Panc1 (cell line): ENCODE results near the gene UBE2L6. TPM values are rescaled to one million over a fixed set of nuclear protein-coding genes. Genes with fewer than 3 reads are reported as not detected.
A peak's percentile ranks its signal among the peaks of the same experiment; 100 is the strongest.

ENCODE experiments used
- ATAC-seq: fragments of 200-7000 bp; cut with Tn5 transposase; 2 replicates; pipeline ENCODE4 v1.9.1; 2020; ENCODE audit warnings: mild to moderate bottlenecking, moderate library complexity
- BruUV-seq: library from RNA; stranded (reverse); fragments of 400-500 nt; replicated peaks from 2 replicates; lab custom pipeline; 2021; lab: Mats Ljungman, UMichigan
- CTCF ChIA-PET: fragments of 300-600 bp; sonication (Branson Sonifier 250); formaldehyde crosslinking; loops from one replicate; lab custom pipeline; 2022; ENCODE audit warnings: antibody characterized with exemption; lab: Charles Lee
- POLR2A ChIA-PET: fragments of 300-600 bp; sonication (Branson Sonifier 250); formaldehyde crosslinking; loops from one replicate; lab custom pipeline; 2022; ENCODE audit warnings: antibody characterized with exemption; lab: Charles Lee
- DNase-seq: peaks from one replicate; pipeline ENCODE4 v3.0.0-alpha.2; 2010; ENCODE audit warnings: low read depth, low spot score
- H3K27ac ChIP-seq: 2 replicates; pipeline ENCODE4 v1.5.1; 2011; ENCODE audit warnings: mild to moderate bottlenecking, low read length, inconsistent platforms
- H3K27me3 ChIP-seq: fragments of 200-500 bp; sonication (Bioruptor generic); 2 replicates; pipeline ENCODE4 v1.6.0; 2014; ENCODE audit warnings: low read length, inconsistent platforms; ENCODE audit not compliant: control insufficient read depth, insufficient read depth
- H3K36me3 ChIP-seq: fragments of 200-500 bp; sonication (Bioruptor generic); 2 replicates; pipeline ENCODE4 v1.5.1; 2014; ENCODE audit warnings: inconsistent platforms, mild to moderate bottlenecking, low read length, moderate library complexity; ENCODE audit not compliant: control insufficient read depth, insufficient read depth
- H3K4me1 ChIP-seq: 2 replicates; pipeline ENCODE4 v1.5.1; 2011; ENCODE audit warnings: inconsistent platforms, mild to moderate bottlenecking, low read length, moderate library complexity; ENCODE audit not compliant: control insufficient read depth, insufficient read depth
- H3K4me3 ChIP-seq, 2 experiments: 2 replicates each; pipeline ENCODE4 v1.5.1; 2011 to 2012; ENCODE audit warnings: low read depth in 2 of 2, low read length in 2 of 2, mild to moderate bottlenecking in 2 of 2, inconsistent platforms in 1 of 2, moderate library complexity in 1 of 2
- H3K9me3 ChIP-seq: fragments of 200-500 bp; sonication (Bioruptor generic); 2 replicates; pipeline ENCODE4 v1.5.1; 2014; ENCODE audit warnings: low read depth, mild to moderate bottlenecking, inconsistent platforms, low read length, moderate library complexity; ENCODE audit not compliant: control insufficient read depth, insufficient read depth
- CTCF ChIP-seq: fragments of 450-650 bp; IDR thresholded peaks from 2 replicates; pipeline ENCODE4 v1.5.1; 2017; ENCODE audit warnings: mild to moderate bottlenecking
- POLR2AphosphoS5 ChIP-seq: IDR thresholded peaks from 2 replicates; pipeline ENCODE4 v1.6.1; 2012; ENCODE audit warnings: mild to moderate bottlenecking, low read depth, low read length, moderate library complexity
- REST ChIP-seq, 2 experiments: IDR thresholded peaks; 2 replicates each; pipeline ENCODE4 v1.6.1; 2011 to 2012; ENCODE audit warnings: low read depth in 2 of 2, control low read depth in 1 of 2, low read length in 1 of 2, mild to moderate bottlenecking in 1 of 2, moderate library complexity in 1 of 2; ENCODE audit not compliant: insufficient read depth in 1 of 2
- SIN3A ChIP-seq: IDR thresholded peaks from 2 replicates; pipeline ENCODE4 v1.6.1; 2012; ENCODE audit warnings: low read depth, mild to moderate bottlenecking, low read length, moderate library complexity, borderline replicate concordance; ENCODE audit not compliant: insufficient read depth
- TCF7L2 ChIP-seq: IDR thresholded peaks from 2 replicates; pipeline ENCODE4 v1.6.1; 2011; ENCODE audit warnings: mild to moderate bottlenecking, low read depth, low read length, inconsistent platforms
- in situ Hi-C: cut with HindIII; loops from 2 replicates; pipeline ENCODE4 v1.10.0; 2016; ENCODE audit warnings: low sequenced_read_pairs, low pct_unique_long_range_greater_than_20kb
- intact Hi-C: fragments of 100-400 bp; cut with micrococcal nuclease; formaldehyde crosslinking; loops from one replicate; pipeline ENCODE4 v1.10.0; 2022; ENCODE audit not compliant: unreplicated experiment
- total RNA-seq: library from RNA; stranded (reverse); gene quantifications from one replicate; pipeline ENCODE4 v1.2.1, GENCODE V29; 2021; ENCODE audit not compliant: unreplicated experiment

UBE2L6 gene
- total RNA-seq, 1 experiment from 2014 or later = 19.1 TPM

- no peak for ATAC-seq
- ChIA-PET POLR2A (interaction anchor here (0.6 kb wide), 1 partner anchor 18 kb away, joined by 7 read pairs; no protein-coding TSS in a partner anchor), CTCF (no interaction called here)
- Histone ChIP-seq H3K27me3 (no peaks in the 10 kb centered on the region), H3K4me1 (no peaks in the 10 kb centered on the region), H3K9me3 (no peaks in the 10 kb centered on the region), H3K36me3 (no peaks in the 10 kb centered on the region), H3K27ac (no peak within 1 kb of the TSS), H3K4me3 (peak within 1 kb of the TSS; percentile 15 to 16; a peak in 3 of 4 replicates)
- in situ Hi-C loops = no loop called here
- TF ChIP-seq SIN3A = no peak
- no peak for DNase-seq
- intact Hi-C loops = no loop called here
- BruUV-seq = no TSS peak
These were observed 30.0 kb upstream of the UBE2L6 start, which contains the start of gene SERPING1 for GRCh38 chr11:57597461-57597915. TSS of gene SERPING1 (plus strand) at chr11:57597685. CDS start at chr11:57598271, 586 bp downstream.

- H3K36me3 ChIP-seq = no peaks in the 10 kb centered on the region
- H3K27ac ChIP-seq = no peak overlapping the region
- H3K9me3 ChIP-seq = no peaks in the 10 kb centered on the region
- no TSS peak for BruUV-seq
- POLR2A ChIA-PET = interaction anchor here (0.6 kb wide), 1 partner anchor 51 kb away, joined by 3 read pairs; no protein-coding TSS in a partner anchor
- CTCF ChIA-PET = interaction anchor here (0.7 kb wide), 1 partner anchor 16 kb away, joined by 5 read pairs; no protein-coding TSS in a partner anchor
- H3K27me3 ChIP-seq = no peaks in the 10 kb centered on the region
- in situ Hi-C loops = no loop called here
- no peak for DNase-seq
- H3K4me1 ChIP-seq = no peaks in the 10 kb centered on the region
- TF ChIP-seq REST (IDR thresholded peaks at IDR 0.05; ENCODE audit: insufficient read depth in 1 of 2, low read depth in 2 of 2, low read length in 1 of 2) (no peak), CTCF (no peak), POLR2AphosphoS5 (no peak), TCF7L2 (no peak), SIN3A (no peak)
- no peak overlapping the region for H3K4me3 ChIP-seq
- intact Hi-C loops = no loop called here
- ATAC-seq = no peak
These were observed 28.9 kb upstream of the UBE2L6 start for GRCh38 chr11:57596266-57596885.
